Cardiac fibroblast (primary cell): Measurements from ENCODE around the gene PKD1L1.
"Not testable (repeated sequence)": the region's sequence is repeated elsewhere in the genome, so short reads cannot be mapped to it uniquely, and the experiment has no call there.

Source experiments
- DNase-seq, 2 donors: peaks; one replicate each; pipeline versions ENCODE4 v3.0.0 to v3.0.0-alpha.2; 2010; ENCODE audit warnings: low read depth in 2 of 2
- H3K4me3 ChIP-seq, 2 donors: replicated peaks in 1 of 2; 1 replicate in 1 of 2; 2 replicates in 1 of 2; pipeline ENCODE4 v1.5.1; 2011; ENCODE audit warnings: low read depth in 2 of 2, low read length in 2 of 2, mild to moderate bottlenecking in 2 of 2, moderate library complexity in 1 of 2
- TF ChIP-seq, protein P1 (sequence below): IDR thresholded peaks from one replicate; pipeline ENCODE4 v1.5.1; 2011; ENCODE audit warnings: low read depth, mild to moderate bottlenecking, low read length, inconsistent platforms

Gene PKD1L1

DNA sequence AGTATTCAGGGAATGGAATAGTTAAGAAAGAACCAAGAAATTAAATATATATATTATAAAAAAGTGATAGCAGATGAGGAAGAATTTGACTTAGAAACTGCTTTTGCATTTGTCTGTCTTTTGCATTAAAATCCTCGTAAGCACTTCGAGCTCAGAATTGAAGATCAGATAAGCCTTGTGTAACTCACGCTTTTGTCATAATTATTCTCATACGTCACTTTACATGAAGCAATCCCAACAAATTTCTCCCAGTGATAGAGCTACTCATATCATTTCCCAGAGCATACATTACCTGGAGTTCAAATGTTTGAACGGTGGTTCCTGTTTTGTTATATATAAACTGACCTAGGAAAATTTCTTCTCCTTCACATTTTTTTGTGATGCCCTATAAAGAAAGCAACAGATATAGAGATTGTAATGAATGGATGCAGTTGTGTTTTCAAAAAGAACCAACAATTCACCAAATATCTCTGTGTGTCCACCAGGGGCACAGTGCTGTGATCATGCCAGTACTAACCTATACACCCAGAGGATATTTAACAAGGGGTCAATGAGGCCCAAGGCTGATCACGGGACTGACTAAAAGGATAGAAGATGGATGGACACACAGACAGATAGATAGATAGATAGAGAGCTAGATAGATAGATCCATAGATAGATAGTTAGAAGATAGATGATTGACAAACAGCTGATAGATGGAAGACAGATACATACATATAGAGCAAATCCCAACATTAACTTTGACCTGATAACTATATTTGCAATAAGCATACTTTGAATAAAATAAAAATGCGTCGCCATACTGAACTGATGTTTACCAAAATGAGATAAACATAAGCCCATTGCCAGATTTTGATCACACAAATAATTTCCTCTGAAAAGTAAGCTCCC lies 40.5 kb upstream of the PKD1L1 start:
- no peak overlapping the region for H3K4me3 ChIP-seq
- TF ChIP-seq, protein P1, sequence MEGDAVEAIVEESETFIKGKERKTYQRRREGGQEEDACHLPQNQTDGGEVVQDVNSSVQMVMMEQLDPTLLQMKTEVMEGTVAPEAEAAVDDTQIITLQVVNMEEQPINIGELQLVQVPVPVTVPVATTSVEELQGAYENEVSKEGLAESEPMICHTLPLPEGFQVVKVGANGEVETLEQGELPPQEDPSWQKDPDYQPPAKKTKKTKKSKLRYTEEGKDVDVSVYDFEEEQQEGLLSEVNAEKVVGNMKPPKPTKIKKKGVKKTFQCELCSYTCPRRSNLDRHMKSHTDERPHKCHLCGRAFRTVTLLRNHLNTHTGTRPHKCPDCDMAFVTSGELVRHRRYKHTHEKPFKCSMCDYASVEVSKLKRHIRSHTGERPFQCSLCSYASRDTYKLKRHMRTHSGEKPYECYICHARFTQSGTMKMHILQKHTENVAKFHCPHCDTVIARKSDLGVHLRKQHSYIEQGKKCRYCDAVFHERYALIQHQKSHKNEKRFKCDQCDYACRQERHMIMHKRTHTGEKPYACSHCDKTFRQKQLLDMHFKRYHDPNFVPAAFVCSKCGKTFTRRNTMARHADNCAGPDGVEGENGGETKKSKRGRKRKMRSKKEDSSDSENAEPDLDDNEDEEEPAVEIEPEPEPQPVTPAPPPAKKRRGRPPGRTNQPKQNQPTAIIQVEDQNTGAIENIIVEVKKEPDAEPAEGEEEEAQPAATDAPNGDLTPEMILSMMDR: peak; percentile 59
- DNase-seq: peak in 1 of 2 donors; percentile 22

DNA sequence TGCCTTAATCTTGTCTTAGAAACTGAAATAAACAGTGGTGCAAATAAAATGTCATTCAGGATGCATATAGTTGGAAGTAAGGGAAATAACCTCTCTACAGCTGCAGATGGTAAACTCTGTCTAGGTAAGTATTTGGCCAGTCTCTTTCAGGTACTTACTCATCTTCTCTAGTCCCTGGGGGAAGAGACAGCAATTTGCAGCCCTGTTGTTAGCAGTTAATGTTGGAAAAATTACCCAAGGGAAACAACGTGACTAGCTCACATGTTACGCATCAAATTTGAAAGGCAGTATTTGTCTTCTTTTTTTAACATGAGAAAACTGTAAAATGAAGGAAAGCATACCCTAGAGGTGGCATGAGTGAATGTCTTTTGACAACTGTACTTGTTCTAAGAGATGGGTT lies 34.3 kb upstream of the PKD1L1 start:
- no peak for DNase-seq
- no peak overlapping the region for H3K4me3 ChIP-seq

DNA sequence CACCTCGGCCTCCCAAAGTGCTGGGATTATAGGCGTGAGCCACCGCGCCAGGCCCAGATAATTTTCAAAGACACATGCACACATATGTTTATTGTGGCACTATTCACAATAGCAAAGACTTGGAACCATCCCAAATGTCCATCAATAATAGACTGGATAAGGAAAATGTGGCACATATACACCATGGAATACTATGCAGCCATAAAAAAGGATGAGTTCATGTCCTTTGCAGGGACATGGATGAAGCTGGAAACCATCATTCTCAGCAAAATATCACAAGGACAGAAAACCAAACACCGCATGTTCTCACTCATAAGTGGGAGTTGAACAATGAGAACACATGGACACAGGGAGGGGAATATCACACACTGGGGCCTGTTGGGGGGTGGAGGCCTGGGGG lies 32.4 kb upstream of the PKD1L1 start:
- DNase-seq: not testable (repeated sequence)

More for the DNA sequence above, 34.3 kb upstream of the PKD1L1 start:
- TF ChIP-seq, protein P1: no peak

DNA sequence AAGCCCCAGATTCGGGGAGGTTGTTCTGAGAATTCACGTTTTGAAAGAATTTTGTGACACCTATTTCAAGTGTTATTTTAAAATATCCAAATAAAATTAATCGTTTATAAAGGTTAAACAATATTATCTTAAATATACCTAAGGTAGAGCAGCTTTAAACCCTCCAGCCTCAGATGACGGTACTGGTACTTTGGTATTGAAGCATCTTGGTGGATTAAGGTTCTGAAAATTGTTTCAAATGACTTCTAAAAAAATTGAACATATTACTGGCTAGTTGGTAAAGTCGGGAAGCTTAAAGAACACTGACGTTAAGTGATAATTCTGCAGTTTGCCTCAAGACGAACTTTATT lies 31.5 kb upstream of the PKD1L1 start:
- TF ChIP-seq, protein P1: no peak
- H3K4me3 ChIP-seq: peak overlapping the region; percentile 66 to 84
- no peak for DNase-seq

More for the DNA sequence above, 32.4 kb upstream of the PKD1L1 start:
- not testable (repeated sequence) for H3K4me3 ChIP-seq

DNA sequence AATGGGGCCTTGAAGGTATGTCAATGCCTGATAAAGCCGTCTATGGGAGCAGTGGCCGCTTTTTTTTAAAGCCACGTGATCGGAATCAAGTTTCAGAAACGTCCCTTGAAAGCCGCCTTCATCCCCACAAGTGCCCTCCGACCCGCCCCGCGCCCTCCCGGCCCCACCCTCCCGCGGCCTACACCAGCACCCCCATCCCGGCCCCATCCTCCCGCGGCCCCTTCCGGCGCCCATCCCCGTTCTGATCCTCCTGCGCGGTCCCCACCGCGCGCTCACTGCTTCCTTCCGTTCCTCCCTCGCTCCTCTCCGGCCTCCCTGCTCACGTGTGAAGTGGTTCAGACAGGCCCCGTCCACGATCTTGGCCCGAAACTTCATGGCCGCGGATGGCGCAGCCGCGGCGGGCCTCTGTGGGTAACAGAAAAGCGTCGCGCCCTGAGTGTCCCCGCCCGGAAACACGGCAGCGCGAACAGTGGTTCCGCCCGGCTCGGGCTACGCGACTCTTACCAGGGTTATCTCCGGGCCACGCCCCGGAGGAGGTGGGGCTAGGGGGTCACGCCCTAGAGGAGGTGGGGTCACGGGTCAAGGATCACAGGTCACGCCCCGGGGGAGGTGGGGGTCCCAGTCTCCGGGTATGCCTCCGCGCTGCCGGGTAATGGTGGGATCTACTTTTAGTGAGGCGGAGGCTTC lies 31.0 kb upstream of the PKD1L1 start, which contains the start of gene HUS1:
Gene HUS1, minus strand, starts transcription at position 471 of the 687 bp plus-strand sequence. Its CDS starts 96 bp downstream, at position 375.
- H3K4me3 ChIP-seq: peak within 1 kb of the TSS; percentile 66 to 84
- TF ChIP-seq, protein P1: no peak
- DNase-seq: peak; percentile 89

DNA sequence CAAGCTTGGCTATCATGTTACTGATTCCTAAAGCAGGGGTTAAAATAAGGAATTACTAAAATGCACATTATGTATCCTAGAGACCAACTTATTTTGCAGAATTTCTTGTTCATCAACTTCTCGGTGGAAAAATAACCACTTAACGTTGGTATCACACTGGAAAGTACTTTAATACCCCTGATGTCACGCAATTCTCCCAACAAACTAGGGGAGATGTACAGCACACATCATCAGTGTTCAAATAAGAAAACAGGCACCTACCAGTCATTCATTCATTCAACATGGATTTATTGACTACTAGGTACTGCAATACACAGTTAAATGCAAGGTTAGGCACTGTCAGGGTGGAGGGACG lies 30.5 kb upstream of the PKD1L1 start:
- no peak for DNase-seq
- H3K4me3 ChIP-seq: peak overlapping the region; percentile 66 to 84
- TF ChIP-seq, protein P1: no peak

DNA sequence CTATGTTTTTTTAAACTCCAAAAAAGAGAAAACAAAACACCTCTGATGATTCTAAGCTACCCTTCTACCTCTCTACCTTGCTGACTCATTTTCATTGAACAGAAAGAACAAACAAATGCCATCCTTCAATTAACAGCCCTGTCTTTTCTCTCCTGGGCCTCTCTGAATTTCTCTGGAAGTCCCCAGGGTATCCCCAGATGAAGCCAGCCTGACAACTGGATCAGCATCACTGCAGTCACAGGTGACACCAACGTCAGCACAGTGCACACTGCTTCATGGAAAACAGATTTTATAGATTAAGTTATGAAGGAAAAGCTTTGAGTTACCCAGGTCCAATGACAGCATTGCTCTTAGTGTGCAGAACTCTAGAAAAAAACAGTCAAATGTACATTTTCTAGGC lies 25.5 kb upstream of the PKD1L1 start:
- no peak overlapping the region for H3K4me3 ChIP-seq
- TF ChIP-seq, protein P1: no peak
- DNase-seq: no peak
